HepG2 (cell line): ENCODE measurements around the gene TMEM131L. TPM values are rescaled to one million over a fixed set of nuclear protein-coding genes. Genes with fewer than 3 reads are reported as not detected.

Experiments used
- ATAC-seq: fragments of 200-7000 bp; cut with Tn5 transposase; 3 replicates; pipeline ENCODE4 v1.9.1; 2020; ENCODE audit warnings: mild to moderate bottlenecking, moderate library complexity
- BruUV-seq: library from RNA; stranded (reverse); fragments of 400-500 nt; replicated peaks from 2 replicates; lab custom pipeline; 2021; lab: Mats Ljungman, UMichigan
- CTCF ChIA-PET: fragments of 300-600 bp; formaldehyde crosslinking; extraction: SDS; loops from one replicate; lab custom pipeline; 2021; ENCODE audit warnings: low total read pairs, inconsistent platforms, low intra/inter-chr PET ratio; lab: Yijun Ruan, JAX
- POLR2A ChIA-PET: fragments of 350-600 bp; sonication (Branson Sonifier 250); formaldehyde crosslinking; loops from one replicate; lab custom pipeline; 2020; ENCODE audit warnings: antibody characterized with exemption, inconsistent platforms; lab: Yijun Ruan, JAX
- DNase-seq: peaks from one replicate; pipeline ENCODE4 v3.0.0-alpha.2; 2015; ENCODE audit warnings: low spot score
- FAIRE-seq: peaks from 3 replicates; lab custom pipeline; 2011; peaks lifted over from hg19 to GRCh38; lab: Jason Lieb, UNC
- H2AFZ ChIP-seq: one replicate; pipeline ENCODE4 v1.6.1; 2011; ENCODE audit warnings: low read length, inconsistent platforms
- H3K27ac ChIP-seq: fragments of 300-600 bp; 3 replicates; pipeline ENCODE4 v1.8.0; 2011; ENCODE audit warnings: mixed run types, mild to moderate bottlenecking, mixed read lengths, low read length, inconsistent platforms; ENCODE audit not compliant: insufficient read depth; ENCODE audit errors: extremely low read length
- H3K27me3 ChIP-seq, 2 experiments: fragments of 200-600 bp in 1 of 2; 2 replicates in 1 of 2; 3 replicates in 1 of 2; pipeline versions ENCODE4 v1.6.0 to v1.8.0; 2011; ENCODE audit warnings: low read length in 2 of 2, mild to moderate bottlenecking in 2 of 2, moderate library complexity in 2 of 2, inconsistent platforms in 1 of 2; ENCODE audit not compliant: insufficient read depth in 2 of 2, control insufficient read depth in 1 of 2
- H3K36me3 ChIP-seq, 2 experiments: fragments of 200-600 bp in 1 of 2; replicated peaks in 1 of 2; 2 replicates in 1 of 2; 3 replicates in 1 of 2; pipeline versions ENCODE4 v1.5.1 to v1.8.0; 2011; ENCODE audit warnings: low read length in 2 of 2, inconsistent platforms in 1 of 2; ENCODE audit not compliant: insufficient read depth in 2 of 2, control insufficient read depth in 1 of 2
- H3K4me1 ChIP-seq: 2 replicates; pipeline ENCODE4 v1.5.1; 2012; ENCODE audit warnings: low read length, inconsistent platforms; ENCODE audit not compliant: insufficient read depth
- H3K4me2 ChIP-seq: 2 replicates; pipeline ENCODE4 v1.6.0; 2011; ENCODE audit warnings: low read depth, low read length, inconsistent platforms
- H3K4me3 ChIP-seq, 3 experiments: fragments of 200-600 bp in 1 of 3; sonication (generic), shearing (Covaris generic) in 1 of 3; replicated peaks in 1 of 3; 2 replicates each; pipeline ENCODE4 v1.5.1; 2011 to 2016; ENCODE audit warnings: low read length in 3 of 3, inconsistent platforms in 2 of 3, low read depth in 2 of 3, mild to moderate bottlenecking in 2 of 3, control low read depth in 1 of 3, mixed read lengths in 1 of 3; ENCODE audit not compliant: insufficient read depth in 1 of 3
- H3K79me2 ChIP-seq: one replicate; pipeline ENCODE4 v1.6.1; 2011; ENCODE audit warnings: low read length, inconsistent platforms; ENCODE audit not compliant: insufficient read depth
- H3K9ac ChIP-seq: 2 replicates; pipeline ENCODE4 v1.6.0; 2011; ENCODE audit warnings: mild to moderate bottlenecking, low read depth, low read length, inconsistent platforms; ENCODE audit not compliant: insufficient read depth
- H3K9me3 ChIP-seq: 2 replicates; pipeline ENCODE4 v1.5.1; 2012; ENCODE audit warnings: mild to moderate bottlenecking, low read length
- H4K20me1 ChIP-seq: 2 replicates; pipeline ENCODE4 v1.6.0; 2011; ENCODE audit warnings: inconsistent platforms, mild to moderate bottlenecking, low read length, moderate library complexity; ENCODE audit not compliant: insufficient read depth
- E2F2 ChIP-seq: sonication (generic); formaldehyde crosslinking; IDR thresholded peaks from 2 replicates; pipeline ENCODE4 v1.4.0; 2020; ENCODE audit warnings: missing genetic modification reagents, borderline replicate concordance
- FOXK1 ChIP-seq: sonication (generic); formaldehyde crosslinking; IDR thresholded peaks from 2 replicates; pipeline ENCODE4 v1.4.0; 2020; ENCODE audit warnings: low read depth, missing genetic modification reagents, borderline replicate concordance
- GATAD1 ChIP-seq: IDR thresholded peaks from 2 replicates; pipeline ENCODE4 v1.6.1; 2016; ENCODE audit warnings: missing genetic modification reagents, missing compliant biosample characterization
- HES4 ChIP-seq: sonication (generic); formaldehyde crosslinking; IDR thresholded peaks from 2 replicates; pipeline ENCODE4 v1.9.0; 2021; ENCODE audit warnings: mild to moderate bottlenecking, missing genetic modification reagents, borderline replicate concordance
- HOXA3 ChIP-seq: sonication (generic); formaldehyde crosslinking; IDR thresholded peaks from 2 replicates; pipeline ENCODE4 v1.5.0; 2020; ENCODE audit warnings: missing genetic modification reagents
- ISX ChIP-seq: sonication (generic); formaldehyde crosslinking; conservative IDR thresholded peaks from 2 replicates; pipeline ENCODE4 v1.5.0; 2020; ENCODE audit warnings: missing genetic modification reagents
- MBD4 ChIP-seq: IDR thresholded peaks from 2 replicates; pipeline ENCODE4 v1.6.1; 2012; ENCODE audit warnings: low read length, inconsistent platforms, borderline replicate concordance
- PCBP1 ChIP-seq: fragments of 200-400 bp; formaldehyde crosslinking; IDR thresholded peaks from 2 replicates; pipeline ENCODE4 v1.6.1; 2017; ENCODE audit warnings: mild to moderate bottlenecking, low read depth, low read length, borderline replicate concordance
- SMYD3 ChIP-seq: sonication (generic); formaldehyde crosslinking; IDR thresholded peaks from 2 replicates; pipeline ENCODE4 v1.8.1; 2023; ENCODE audit warnings: mild to moderate bottlenecking, missing genetic modification reagents
- ZEB1 ChIP-seq: IDR thresholded peaks from 2 replicates; pipeline ENCODE4 v1.6.1; 2012; ENCODE audit warnings: mild to moderate bottlenecking, low read depth, inconsistent platforms; ENCODE audit not compliant: insufficient replicate concordance
- ZNF232 ChIP-seq: sonication (generic); formaldehyde crosslinking; IDR thresholded peaks from 2 replicates; pipeline ENCODE4 v1.4.0; 2020; ENCODE audit warnings: missing genetic modification reagents, borderline replicate concordance
- ZNF3 ChIP-seq: IDR thresholded peaks from 2 replicates; pipeline ENCODE4 v1.7.0; 2017; ENCODE audit warnings: inconsistent platforms
- WGBS: methylation state at CpG from one replicate; pipeline ENCODE4 v1.1.6; 2017; ENCODE audit warnings: low lambda C conversion rate; 5-methylcytosine and 5-hydroxymethylcytosine counted together
- in situ Hi-C: cut with HindIII; loops from 2 replicates; pipeline ENCODE4 v1.10.0; 2017; ENCODE audit warnings: low pct_unique_long_range_greater_than_20kb; ENCODE audit not compliant: extremely low pct_ligation_motif_present
- intact Hi-C: fragments of 100-400 bp; cut with micrococcal nuclease; formaldehyde crosslinking; loops from one replicate; pipeline ENCODE4 v1.10.0; 2022; ENCODE audit not compliant: unreplicated experiment
- polyA plus RNA-seq, 8 experiments: library from polyadenylated mRNA; depleted of rRNA in 3 of 8; stranded (reverse) in 7 of 8; unstranded in 1 of 8; fragments of >200 nt; fragmentation: Illumina TruSeq in 4 of 8; extraction: Trizol in 4 of 8; gene quantifications; 2 replicates each; pipeline versions ENCODE4 v1.2.1 to v1.2.3, GENCODE V29; 2011 to 2016; ENCODE audit warnings: low read depth in 4 of 8, missing spikeins in 1 of 8, mixed read lengths in 1 of 8; ENCODE audit not compliant: insufficient read depth in 1 of 8
- total RNA-seq, 5 experiments: library from RNA; depleted of rRNA; stranded (reverse); fragments of >200 nt; fragmentation: Illumina TruSeq; extraction: Trizol; gene quantifications; 2 replicates each; pipeline ENCODE4 v1.2.3, GENCODE V29; 2016; ENCODE audit warnings: low read depth in 1 of 5
- TF ChIP-seq, protein P1 (sequence below): sonication (generic); formaldehyde crosslinking; IDR thresholded peaks from 2 replicates; pipeline ENCODE4 v1.4.0; 2020; ENCODE audit warnings: missing genetic modification reagents, borderline replicate concordance
- TF ChIP-seq, protein P2 (sequence below): sonication (generic); formaldehyde crosslinking; IDR thresholded peaks from 2 replicates; pipeline ENCODE4 v1.5.0; 2020; ENCODE audit warnings: mild to moderate bottlenecking, missing genetic modification reagents

Gene TMEM131L
- total and polyA plus RNA-seq, 2 of the 13 experiments (the other 11 are each of a cell fraction or from before 2014, with no cell fraction given) = 2.2 to 4.5 TPM

GRCh38 chr4:153499005-153499404 is 32.8 kb downstream of the TMEM131L start (continued):
- TF ChIP-seq, protein P1, sequence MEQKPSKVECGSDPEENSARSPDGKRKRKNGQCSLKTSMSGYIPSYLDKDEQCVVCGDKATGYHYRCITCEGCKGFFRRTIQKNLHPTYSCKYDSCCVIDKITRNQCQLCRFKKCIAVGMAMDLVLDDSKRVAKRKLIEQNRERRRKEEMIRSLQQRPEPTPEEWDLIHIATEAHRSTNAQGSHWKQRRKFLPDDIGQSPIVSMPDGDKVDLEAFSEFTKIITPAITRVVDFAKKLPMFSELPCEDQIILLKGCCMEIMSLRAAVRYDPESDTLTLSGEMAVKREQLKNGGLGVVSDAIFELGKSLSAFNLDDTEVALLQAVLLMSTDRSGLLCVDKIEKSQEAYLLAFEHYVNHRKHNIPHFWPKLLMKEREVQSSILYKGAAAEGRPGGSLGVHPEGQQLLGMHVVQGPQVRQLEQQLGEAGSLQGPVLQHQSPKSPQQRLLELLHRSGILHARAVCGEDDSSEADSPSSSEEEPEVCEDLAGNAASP (CRISPR knock-in tag) = no peak

- H4K20me1 ChIP-seq = no peaks in the 10 kb centered on the region
- H3K4me1 ChIP-seq = peaks cover 22% of the 10 kb centered on the region
- H3K9me3 ChIP-seq = no peaks in the 10 kb centered on the region
- CTCF ChIA-PET = no interaction called here
- no peak for ATAC-seq
- no peak overlapping the region for H2AFZ ChIP-seq
- DNase-seq = no peak
- no TSS peak for BruUV-seq
- no peaks in the 10 kb centered on the region for H3K27me3 ChIP-seq
- H3K4me2 ChIP-seq = no peak overlapping the region
- POLR2A ChIA-PET = no interaction called here
- no peak overlapping the region for H3K4me3 ChIP-seq
- no peak for FAIRE-seq
- H3K36me3 ChIP-seq = no peaks in the 10 kb centered on the region
- H3K9ac ChIP-seq = no peak overlapping the region
- no peak overlapping the region for H3K27ac ChIP-seq
- H3K79me2 ChIP-seq = no peaks in the 10 kb centered on the region
- WGBS = 93% methylated on average over 1 of the region's 1 CpG
- in situ Hi-C loops = no loop called here
- intact Hi-C loops = no loop called here
- TF ChIP-seq PCBP1 = no peak
- TF ChIP-seq HOXA3 (CRISPR knock-in tag) = no peak
- no peak for TF ChIP-seq GATAD1 (CRISPR knock-in tag)
- no peak for TF ChIP-seq ISX (CRISPR knock-in tag)
- TF ChIP-seq ZNF232 (CRISPR knock-in tag) = no peak
- TF ChIP-seq HES4 (CRISPR knock-in tag) = no peak
- no peak for TF ChIP-seq ZEB1
- TF ChIP-seq MBD4 = no peak
- no peak for TF ChIP-seq ZNF3
- TF ChIP-seq E2F2 (CRISPR knock-in tag) = no peak
- TF ChIP-seq SMYD3 (CRISPR knock-in tag) = no peak
- no peak for TF ChIP-seq FOXK1 (CRISPR knock-in tag)
- TF ChIP-seq, protein P2, sequence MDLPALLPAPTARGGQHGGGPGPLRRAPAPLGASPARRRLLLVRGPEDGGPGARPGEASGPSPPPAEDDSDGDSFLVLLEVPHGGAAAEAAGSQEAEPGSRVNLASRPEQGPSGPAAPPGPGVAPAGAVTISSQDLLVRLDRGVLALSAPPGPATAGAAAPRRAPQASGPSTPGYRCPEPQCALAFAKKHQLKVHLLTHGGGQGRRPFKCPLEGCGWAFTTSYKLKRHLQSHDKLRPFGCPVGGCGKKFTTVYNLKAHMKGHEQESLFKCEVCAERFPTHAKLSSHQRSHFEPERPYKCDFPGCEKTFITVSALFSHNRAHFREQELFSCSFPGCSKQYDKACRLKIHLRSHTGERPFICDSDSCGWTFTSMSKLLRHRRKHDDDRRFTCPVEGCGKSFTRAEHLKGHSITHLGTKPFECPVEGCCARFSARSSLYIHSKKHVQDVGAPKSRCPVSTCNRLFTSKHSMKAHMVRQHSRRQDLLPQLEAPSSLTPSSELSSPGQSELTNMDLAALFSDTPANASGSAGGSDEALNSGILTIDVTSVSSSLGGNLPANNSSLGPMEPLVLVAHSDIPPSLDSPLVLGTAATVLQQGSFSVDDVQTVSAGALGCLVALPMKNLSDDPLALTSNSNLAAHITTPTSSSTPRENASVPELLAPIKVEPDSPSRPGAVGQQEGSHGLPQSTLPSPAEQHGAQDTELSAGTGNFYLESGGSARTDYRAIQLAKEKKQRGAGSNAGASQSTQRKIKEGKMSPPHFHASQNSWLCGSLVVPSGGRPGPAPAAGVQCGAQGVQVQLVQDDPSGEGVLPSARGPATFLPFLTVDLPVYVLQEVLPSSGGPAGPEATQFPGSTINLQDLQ (CRISPR knock-in tag) = no peak
These were observed 35.4 kb downstream of the TMEM131L start for GRCh38 chr4:153501578-153501977.
